NK-92 (cell line): ENCODE results near the gene TRIM61.
"Not testable (repeated sequence)": the region's sequence is repeated elsewhere in the genome, so short reads cannot be mapped to it uniquely, and the experiment has no call there.

ENCODE experiments used
- DNase-seq: peaks from one replicate; lab custom pipeline; 2025; ENCODE audit not compliant: unreplicated experiment; lab: John Stamatoyannopoulos, UW

Gene TRIM61

GRCh38 chr4:164977243-164978164, at the start of gene TRIM61:
Gene TRIM61, minus strand, starts transcription at chr4:164977657. Its CDS starts 7,655 bp downstream, at chr4:164970002.
- no peak for DNase-seq

GRCh38 chr4:165025782-165026181, 48.3 kb upstream of the TRIM61 start:
- not testable (repeated sequence) for DNase-seq

- not testable (repeated sequence) for DNase-seq
These were observed 42.5 kb upstream of the TRIM61 start for GRCh38 chr4:165019995-165020394.

GRCh38 chr4:165016971-165017370, 39.5 kb upstream of the TRIM61 start:
- DNase-seq, result no peak

DNA sequence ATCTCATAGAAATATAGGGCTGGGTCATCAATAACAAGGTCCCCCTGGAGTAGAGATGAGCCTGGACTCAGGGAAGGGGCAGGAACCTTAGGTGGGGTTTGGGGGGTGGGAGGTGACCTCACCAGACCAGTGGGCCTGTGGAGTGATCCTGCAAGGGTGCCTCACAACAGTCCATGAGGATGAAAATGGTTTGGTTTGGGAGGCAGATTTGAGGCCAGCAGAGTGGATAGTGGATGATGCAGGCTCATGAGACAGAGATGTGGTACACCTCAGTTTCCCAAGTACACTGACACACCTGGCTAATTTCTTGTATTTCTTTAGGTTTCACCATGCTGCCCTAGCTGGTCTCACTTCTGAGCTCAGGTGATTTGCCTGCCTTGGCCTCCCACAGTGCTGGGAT, 36.2 kb upstream of the TRIM61 start:
- no peak for DNase-seq

DNA sequence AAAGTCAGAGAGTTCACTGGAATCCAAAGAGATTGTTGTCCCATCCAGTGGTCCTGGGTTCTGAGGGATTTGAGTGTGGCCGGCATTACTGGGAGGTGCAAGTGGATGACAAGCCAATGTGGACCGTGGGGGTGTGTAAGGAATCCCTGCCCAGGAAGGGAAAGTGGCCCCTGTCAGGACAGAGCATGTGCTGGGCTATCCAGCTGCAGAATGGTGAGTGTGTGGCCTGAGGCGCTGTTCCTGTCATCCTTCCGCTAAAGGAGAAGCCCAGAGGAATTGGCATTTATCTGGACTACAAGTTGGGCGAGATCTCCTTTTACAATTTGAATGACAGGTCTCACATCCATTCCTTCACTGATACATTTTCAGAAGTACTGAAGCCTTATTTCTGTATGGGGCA, 33.9 kb upstream of the TRIM61 start:
- DNase-seq, result no peak

GRCh38 chr4:165010991-165011390, 33.5 kb upstream of the TRIM61 start:
- no peak for DNase-seq

- no peak for DNase-seq
These were observed 33.0 kb upstream of the TRIM61 start for GRCh38 chr4:165010487-165010886.

- no peak for DNase-seq
These were observed 32.2 kb upstream of the TRIM61 start for GRCh38 chr4:165009493-165010227.

GRCh38 chr4:165006886-165007285, 29.4 kb upstream of the TRIM61 start:
- no peak for DNase-seq

DNA sequence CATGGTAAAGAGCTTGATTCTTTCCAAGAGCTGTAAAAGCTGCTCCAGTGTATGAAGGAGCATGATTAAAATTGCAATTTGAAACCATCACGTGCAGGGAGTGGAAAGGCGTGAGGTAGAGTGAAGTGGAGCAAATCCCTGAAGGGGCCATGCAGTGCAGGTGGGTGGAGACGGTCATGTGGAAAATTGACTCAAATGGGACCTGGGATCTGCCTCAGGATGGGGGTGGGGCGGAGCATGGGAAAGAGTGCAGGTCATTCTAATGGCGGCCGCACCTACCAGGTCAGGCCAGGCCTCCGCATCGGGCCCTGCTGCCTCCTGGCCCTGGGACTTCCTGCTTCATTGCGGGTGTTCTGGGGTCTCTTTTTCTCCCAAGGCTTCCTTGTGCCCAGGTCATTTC, 29.0 kb upstream of the TRIM61 start:
- no peak for DNase-seq

DNA sequence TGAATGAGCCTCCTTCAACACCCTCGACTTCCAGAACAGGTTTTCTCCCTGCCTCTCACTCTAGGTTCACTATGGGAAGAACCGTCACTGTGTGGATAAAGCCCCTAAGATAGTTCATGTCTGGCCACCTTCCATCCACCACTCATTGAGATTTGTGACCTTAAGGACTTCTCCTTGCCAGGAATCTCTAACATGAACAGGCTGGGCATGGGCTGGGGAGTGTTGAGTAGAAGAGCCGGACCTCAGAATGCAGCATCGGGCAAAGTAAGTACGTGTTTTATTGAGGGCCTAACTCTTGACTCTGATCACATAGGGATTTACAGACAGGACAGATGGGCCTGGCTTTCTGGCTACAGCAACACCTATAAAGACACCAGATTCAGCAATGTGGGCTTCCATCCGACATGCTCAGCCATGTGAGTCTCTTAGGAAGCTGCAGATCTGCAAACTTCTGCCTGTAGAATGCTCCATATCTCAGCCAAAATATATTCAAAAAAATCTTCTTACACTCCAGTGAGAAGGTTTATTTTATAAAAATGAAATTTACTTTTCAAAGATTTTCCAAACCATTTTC, 28.0 kb upstream of the TRIM61 start:
- DNase-seq, result no peak

- DNase-seq, result not testable (repeated sequence)
These were observed 24.5 kb upstream of the TRIM61 start for GRCh38 chr4:165001957-165002356.

- not testable (repeated sequence) for DNase-seq
These were observed 21.1 kb upstream of the TRIM61 start for GRCh38 chr4:164998526-164999080.

DNA sequence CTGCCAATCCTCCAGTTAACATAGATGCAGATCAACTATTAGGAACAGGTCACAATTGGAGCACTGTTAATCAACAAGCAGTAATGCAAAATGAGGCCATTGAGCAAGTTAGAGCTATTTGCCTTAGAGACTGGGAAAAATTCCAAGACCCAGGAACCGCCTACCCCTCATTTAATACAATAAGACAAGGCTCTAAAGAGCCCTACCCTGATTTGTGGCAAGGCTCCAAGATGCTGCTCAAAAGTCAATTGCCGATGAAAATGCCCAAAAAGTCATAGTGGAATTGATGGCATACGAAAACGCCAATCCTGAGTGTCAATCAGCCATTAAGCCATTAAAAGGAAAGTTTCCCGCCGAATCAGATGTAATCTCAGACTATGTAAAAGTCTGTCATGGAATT, 20.5 kb upstream of the TRIM61 start:
- no peak for DNase-seq

DNA sequence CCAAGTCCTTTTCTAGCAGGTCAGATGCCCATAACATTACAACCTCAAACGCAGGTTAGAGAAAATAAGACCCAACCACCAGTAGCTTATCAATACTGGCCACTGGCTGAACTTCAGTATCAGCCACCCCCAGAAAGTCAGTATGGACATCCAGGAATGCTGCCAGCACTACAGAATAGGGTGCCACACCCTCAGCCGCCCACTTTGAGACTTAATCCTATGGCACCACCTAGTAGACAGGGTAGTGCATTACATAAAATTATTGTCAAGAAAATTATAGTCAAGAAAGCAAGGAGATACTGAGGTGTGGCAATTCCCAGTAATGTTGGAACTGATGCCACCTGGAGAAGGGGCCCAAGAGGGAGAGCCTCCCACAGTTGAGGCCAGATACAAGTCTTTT, 19.9 kb upstream of the TRIM61 start:
- DNase-seq, result no peak

DNA sequence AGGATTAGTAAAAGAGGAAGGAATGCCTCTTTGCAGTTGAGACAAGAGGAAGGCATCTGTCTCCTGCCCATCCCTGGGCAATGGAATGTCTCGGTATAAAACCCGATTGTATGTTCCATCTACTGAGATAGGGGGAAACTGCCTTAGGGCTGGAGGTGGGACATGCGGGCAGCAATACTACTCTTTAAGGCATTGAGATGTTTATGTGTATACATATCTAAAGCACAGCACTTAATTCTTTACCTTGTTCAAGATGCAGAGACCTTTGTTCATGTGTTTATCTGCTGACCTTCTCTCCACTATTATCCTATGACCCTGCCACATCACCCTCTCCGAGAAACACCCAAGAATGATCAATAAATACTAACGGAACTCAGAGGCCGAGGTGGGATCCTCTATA, 18.7 kb upstream of the TRIM61 start:
- DNase-seq, result not testable (repeated sequence)

DNA sequence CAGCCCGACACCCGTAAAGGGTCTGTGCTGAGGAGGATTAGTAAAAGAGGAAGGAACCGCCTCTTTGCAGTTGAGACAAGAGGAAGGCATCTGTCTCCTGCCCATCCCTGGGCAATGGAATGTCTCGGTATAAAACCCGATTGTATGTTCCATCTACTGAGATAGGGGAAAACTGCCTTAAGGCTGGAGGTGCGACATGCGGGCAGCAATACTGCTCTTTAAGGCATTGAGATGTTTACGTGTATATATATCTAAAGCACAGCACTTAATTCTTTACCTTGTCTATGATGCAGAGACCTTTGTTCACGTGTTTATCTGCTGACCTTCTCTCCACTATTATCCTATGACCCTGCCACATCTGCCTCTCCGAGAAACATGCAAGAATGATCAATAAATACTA, 13.3 kb upstream of the TRIM61 start:
- DNase-seq, result not testable (repeated sequence)

GRCh38 chr4:164989471-164989870, 12.0 kb upstream of the TRIM61 start:
- no peak for DNase-seq

DNA sequence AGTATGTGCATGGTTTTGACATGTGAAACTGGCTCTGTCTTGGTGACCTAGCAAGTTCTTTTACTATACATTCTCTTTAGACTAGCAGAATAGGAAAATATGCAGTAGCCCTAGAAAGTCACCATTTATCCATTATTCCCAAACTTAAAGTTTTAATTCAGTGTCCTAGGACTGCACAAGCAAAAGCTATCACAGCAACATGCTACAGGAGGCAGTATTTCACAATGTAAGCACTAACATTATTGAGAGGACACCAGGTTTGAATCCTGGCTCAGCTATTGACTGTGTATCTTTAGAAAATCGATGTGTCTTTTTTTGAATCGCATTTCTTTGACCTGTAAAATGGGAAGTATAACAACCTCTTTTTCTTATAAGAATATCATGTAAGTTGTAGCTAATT, 5.5 kb downstream of the TRIM61 start:
- DNase-seq, result not testable (repeated sequence)

- no peak for DNase-seq
These were observed 17.6 kb downstream of the TRIM61 start for GRCh38 chr4:164959896-164960295.
